C4-2B (cell line): ENCODE measurements around the gene EDNRB.
"Not testable (repeated sequence)": the region's sequence is repeated elsewhere in the genome, so short reads cannot be mapped to it uniquely, and the experiment has no call there.

ENCODE experiments used
- H3K27ac ChIP-seq: fragments of 450-650 bp; 2 replicates; pipeline ENCODE4 v1.5.1; 2017
- CTCF ChIP-seq: fragments of 450-650 bp; conservative IDR thresholded peaks from 2 replicates; pipeline ENCODE4 v1.5.1; 2017; ENCODE audit warnings: mild to moderate bottlenecking
- ZFX ChIP-seq: fragments of 450-650 bp; IDR thresholded peaks from 2 replicates; pipeline ENCODE4 v1.6.1; 2017

The EDNRB gene

GRCh38 chr13:77918391-77919245, at the start of gene EDNRB:
EDNRB (minus strand) TSS chr13:77918831; CDS start chr13:77918573, 258 bp downstream.
- H3K27ac ChIP-seq, result no peak within 1 kb of the TSS
- TF ChIP-seq ZFX (no peak), CTCF (no peak)

GRCh38 chr13:77966671-77967070, 48.0 kb upstream of the EDNRB start:
- TF ChIP-seq CTCF (no peak), ZFX (no peak)
- no peak overlapping the region for H3K27ac ChIP-seq

GRCh38 chr13:77952737-77953136, 34.1 kb upstream of the EDNRB start:
- H3K27ac ChIP-seq, result no peak overlapping the region
- TF ChIP-seq ZFX, result no peak
- TF ChIP-seq CTCF, result no peak

- H3K27ac ChIP-seq, result no peak overlapping the region
- TF ChIP-seq CTCF (no peak), ZFX (no peak)
Measured at GRCh38 chr13:77952276-77952675, 33.6 kb upstream of the EDNRB start.

GRCh38 chr13:77946522-77946921, 27.9 kb upstream of the EDNRB start:
- TF ChIP-seq ZFX (no peak), CTCF (no peak)
- no peak overlapping the region for H3K27ac ChIP-seq

- not testable (repeated sequence) for H3K27ac ChIP-seq
Measured at GRCh38 chr13:77935063-77935462, 16.4 kb upstream of the EDNRB start.

GRCh38 chr13:77930430-77930829, 11.8 kb upstream of the EDNRB start:
- H3K27ac ChIP-seq, result no peak overlapping the region

More at GRCh38 chr13:77930430-77930829, 11.8 kb upstream of the EDNRB start:
- no peak for TF ChIP-seq CTCF
- TF ChIP-seq ZFX, result no peak
